Measurements from ENCODE around the gene LDB2. TPM values are rescaled to one million over a fixed set of nuclear protein-coding genes. Genes with fewer than 3 reads are reported as not detected.

Gene LDB2
- polyA plus RNA-seq, 2 of the 4 experiments (the other 2 are of a cell fraction): not detected

- 4% methylated on average over 2 of the region's 2 CpGs for WGBS (ENCODE audit: missing lambda C conversion rate)
- Histone ChIP-seq H3K27ac (no peak overlapping the region), H3K4me3 (no peak overlapping the region), H3K4me1 (no peaks in the 10 kb centered on the region), H3K4me2 (no peak overlapping the region), H3K9me3 (no peaks in the 10 kb centered on the region)
- TF ChIP-seq BCL3 (IDR thresholded peaks at IDR 0.05): no peak
- TF ChIP-seq E2F6 (IDR thresholded peaks at IDR 0.05; ENCODE audit: borderline replicate concordance, low read depth): no peak
- no peak for TF ChIP-seq ELK1 (IDR thresholded peaks at IDR 0.05; ENCODE audit: low read depth, low read length)
- TF ChIP-seq NFE2L2 (conservative IDR thresholded peaks at IDR 0.05; ENCODE audit: low read length): no peak
- no peak for TF ChIP-seq BHLHE40 (IDR thresholded peaks at IDR 0.05; ENCODE audit: low read depth, low read length)
- TF ChIP-seq CHD4 (IDR thresholded peaks at IDR 0.05; ENCODE audit: borderline replicate concordance): no peak
- no peak for TF ChIP-seq ZNF302 (CRISPR knock-in tag; IDR thresholded peaks at IDR 0.05)
- TF ChIP-seq HMGXB4 (CRISPR knock-in tag; IDR thresholded peaks at IDR 0.05; ENCODE audit: borderline replicate concordance): no peak
- TF ChIP-seq USF2 (IDR thresholded peaks at IDR 0.05): no peak
- TF ChIP-seq ATOH8 (CRISPR knock-in tag; IDR thresholded peaks at IDR 0.05; ENCODE audit: low read depth): no peak
- no peak for TF ChIP-seq JUN (IDR thresholded peaks at IDR 0.05)
- TF ChIP-seq POLR2A (IDR thresholded peaks at IDR 0.05; ENCODE audit: low read length): no peak
- TF ChIP-seq RARB (CRISPR knock-in tag; IDR thresholded peaks at IDR 0.05): no peak
- TF ChIP-seq REST (IDR thresholded peaks at IDR 0.05): no peak
- TF ChIP-seq NPAS2 (CRISPR knock-in tag; IDR thresholded peaks at IDR 0.05; ENCODE audit: borderline replicate concordance): no peak
- no peak for TF ChIP-seq POLR2AphosphoS2 (conservative IDR thresholded peaks at IDR 0.05; ENCODE audit: low read length)
- TF ChIP-seq EP300 (IDR thresholded peaks at IDR 0.05): no peak
- TF ChIP-seq RFX5 (IDR thresholded peaks at IDR 0.05): no peak
- no peak for DNase-seq (ENCODE audit: low read depth in 1 of 2, low spot score in 1 of 2)
- POLR2A ChIA-PET: no interaction called here
- ATAC-seq: no peak
- CTCF ChIA-PET: no interaction called here
- FAIRE-seq: no peak
Measured at GRCh38 chr4:16661813-16662212, 236.6 kb downstream of the LDB2 start.

All from A549 (cell line).